HG03571 (cell line): ENCODE results near the gene PDE11A.
A peak's percentile ranks its signal among the peaks of the same experiment; 100 is the strongest.
"Not testable (repeated sequence)": the region's sequence is repeated elsewhere in the genome, so short reads cannot be mapped to it uniquely, and the experiment has no call there.

Source experiments
- ATAC-seq: cut with Tn5 transposase; IDR thresholded peaks from one replicate; pipeline ENCODE4 v1.9.1; 2021; ENCODE audit not compliant: unreplicated experiment

The PDE11A gene

GRCh38 chr2:178072383-178073301, at the start of gene PDE11A:
Gene PDE11A, minus strand, starts transcription at chr2:178072777. Its CDS starts 340 bp downstream, at chr2:178072437.
- no peak for ATAC-seq

GRCh38 chr2:178119179-178119922, 46.8 kb upstream of the PDE11A start:
- ATAC-seq = no peak

GRCh38 chr2:178117725-178118124, 45.1 kb upstream of the PDE11A start:
- no peak for ATAC-seq

- no peak for ATAC-seq
Measured at GRCh38 chr2:178115271-178115670, 42.7 kb upstream of the PDE11A start.

GRCh38 chr2:178114462-178114861, 41.9 kb upstream of the PDE11A start:
- no peak for ATAC-seq

- ATAC-seq = peak; percentile 95
Measured at GRCh38 chr2:178112202-178113152, 39.9 kb upstream of the PDE11A start, which contains the start of gene RBM45. Gene RBM45, plus strand, starts transcription at chr2:178112437. Its CDS starts 110 bp downstream, at chr2:178112547.

GRCh38 chr2:178111743-178112142, 39.2 kb upstream of the PDE11A start:
- peak; percentile 1 for ATAC-seq

- no peak for ATAC-seq
Measured at GRCh38 chr2:178110681-178111080, 38.1 kb upstream of the PDE11A start.

- no peak for ATAC-seq
Measured at GRCh38 chr2:178109813-178110212, 37.2 kb upstream of the PDE11A start.

- ATAC-seq = no peak
Measured at GRCh38 chr2:178108176-178108575, 35.6 kb upstream of the PDE11A start.

- no peak for ATAC-seq
Measured at GRCh38 chr2:178106053-178106452, 33.5 kb upstream of the PDE11A start.

- no peak for ATAC-seq
Measured at GRCh38 chr2:178105566-178105965, 33.0 kb upstream of the PDE11A start.

- no peak for ATAC-seq
Measured at GRCh38 chr2:178101321-178102079, 28.9 kb upstream of the PDE11A start.

- no peak for ATAC-seq
Measured at GRCh38 chr2:178093471-178093870, 20.9 kb upstream of the PDE11A start.

GRCh38 chr2:178088774-178089270, 16.2 kb upstream of the PDE11A start:
- no peak for ATAC-seq

GRCh38 chr2:178084273-178084672, 11.7 kb upstream of the PDE11A start:
- ATAC-seq = no peak

GRCh38 chr2:178082408-178083045, 9.9 kb upstream of the PDE11A start:
- ATAC-seq = no peak

GRCh38 chr2:178079279-178079678, 6.7 kb upstream of the PDE11A start:
- ATAC-seq = not testable (repeated sequence)

- no peak for ATAC-seq
Measured at GRCh38 chr2:178076130-178076529, 3.6 kb upstream of the PDE11A start.
